ENCODE data around the gene HTD2.

HTD2 gene

GRCh38 chr3:58292866-58293265 lies 13.5 kb upstream of the HTD2 start:
- DNase-seq (ENCODE audit: low read depth in 2 of 2) = no peak

- DNase-seq (ENCODE audit: low read depth in 2 of 2) = no peak
Measured at GRCh38 chr3:58293516-58293915, 12.8 kb upstream of the HTD2 start.

- no peak for DNase-seq (ENCODE audit: low read depth in 2 of 2)
Measured at GRCh38 chr3:58296269-58296668, 10.1 kb upstream of the HTD2 start.

GRCh38 chr3:58296843-58297242 lies 9.5 kb upstream of the HTD2 start:
- no peak for DNase-seq (ENCODE audit: low read depth in 2 of 2)

- no peak for DNase-seq (ENCODE audit: low read depth in 2 of 2)
Measured at GRCh38 chr3:58298190-58298589, 8.1 kb upstream of the HTD2 start.

- no peak for DNase-seq (ENCODE audit: low read depth in 2 of 2)
Measured at GRCh38 chr3:58299075-58299474, 7.2 kb upstream of the HTD2 start.

DNA sequence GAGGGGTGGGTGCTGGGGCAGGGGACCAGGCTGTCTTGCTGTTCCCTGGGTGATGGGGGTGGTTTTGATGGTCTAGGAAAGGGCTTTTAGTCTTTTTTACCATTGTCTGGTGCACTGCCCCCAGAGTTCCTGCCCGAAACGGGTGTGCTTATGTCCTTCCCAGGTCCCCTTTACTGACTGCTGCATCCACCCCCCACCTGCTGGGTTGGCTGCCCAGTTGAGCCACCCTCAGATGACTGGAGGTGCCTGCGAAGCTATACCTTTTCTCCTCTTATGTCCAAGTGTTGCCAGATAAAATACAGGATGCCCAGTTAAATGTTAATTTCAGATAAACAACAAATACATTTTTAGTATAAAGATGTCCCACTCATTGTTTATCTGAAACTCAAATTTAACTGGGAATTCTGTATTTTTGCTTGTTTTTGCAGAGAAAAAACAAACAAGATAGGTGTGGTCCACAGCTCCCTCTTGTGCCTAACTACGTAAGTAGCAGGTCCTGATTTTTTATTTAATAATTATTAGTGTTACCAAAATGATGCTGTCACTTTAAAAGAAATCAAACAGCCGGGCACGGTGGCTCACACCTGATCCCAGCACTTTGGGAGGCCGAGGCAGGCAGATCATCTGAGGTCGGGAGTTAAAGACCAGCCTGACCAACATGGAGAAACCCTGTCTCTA lies 6.3 kb upstream of the HTD2 start:
- DNase-seq (ENCODE audit: low read depth in 2 of 2) = no peak

GRCh38 chr3:58307639-58308215 lies 1.4 kb downstream of the HTD2 start:
- DNase-seq (ENCODE audit: low read depth in 2 of 2) = no peak

- DNase-seq (ENCODE audit: low read depth in 2 of 2) = no peak
Measured at GRCh38 chr3:58308728-58309127, 2.4 kb downstream of the HTD2 start.

DNA sequence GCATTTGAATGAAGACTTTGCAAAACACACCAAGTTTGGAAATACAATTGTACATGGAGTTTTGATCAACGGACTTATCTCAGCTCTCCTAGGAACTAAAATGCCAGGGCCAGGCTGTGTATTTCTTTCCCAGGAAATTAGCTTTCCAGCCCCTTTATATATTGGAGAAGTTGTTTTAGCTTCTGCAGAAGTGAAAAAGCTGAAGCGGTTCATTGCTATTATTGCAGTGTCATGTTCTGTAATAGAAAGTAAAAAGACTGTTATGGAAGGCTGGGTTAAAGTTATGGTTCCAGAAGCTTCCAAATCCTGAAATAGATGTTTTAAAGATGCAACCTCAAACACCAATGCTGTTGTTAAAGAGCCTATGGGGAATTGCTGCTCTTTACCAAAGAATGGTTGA lies 11.5 kb downstream of the HTD2 start:
- no peak for DNase-seq (ENCODE audit: low read depth in 2 of 2)

GRCh38 chr3:58321791-58322190 lies 15.5 kb downstream of the HTD2 start:
- no peak for DNase-seq (ENCODE audit: low read depth in 2 of 2)

GRCh38 chr3:58322793-58323192 lies 16.5 kb downstream of the HTD2 start:
- DNase-seq (ENCODE audit: low read depth in 2 of 2) = no peak

DNA sequence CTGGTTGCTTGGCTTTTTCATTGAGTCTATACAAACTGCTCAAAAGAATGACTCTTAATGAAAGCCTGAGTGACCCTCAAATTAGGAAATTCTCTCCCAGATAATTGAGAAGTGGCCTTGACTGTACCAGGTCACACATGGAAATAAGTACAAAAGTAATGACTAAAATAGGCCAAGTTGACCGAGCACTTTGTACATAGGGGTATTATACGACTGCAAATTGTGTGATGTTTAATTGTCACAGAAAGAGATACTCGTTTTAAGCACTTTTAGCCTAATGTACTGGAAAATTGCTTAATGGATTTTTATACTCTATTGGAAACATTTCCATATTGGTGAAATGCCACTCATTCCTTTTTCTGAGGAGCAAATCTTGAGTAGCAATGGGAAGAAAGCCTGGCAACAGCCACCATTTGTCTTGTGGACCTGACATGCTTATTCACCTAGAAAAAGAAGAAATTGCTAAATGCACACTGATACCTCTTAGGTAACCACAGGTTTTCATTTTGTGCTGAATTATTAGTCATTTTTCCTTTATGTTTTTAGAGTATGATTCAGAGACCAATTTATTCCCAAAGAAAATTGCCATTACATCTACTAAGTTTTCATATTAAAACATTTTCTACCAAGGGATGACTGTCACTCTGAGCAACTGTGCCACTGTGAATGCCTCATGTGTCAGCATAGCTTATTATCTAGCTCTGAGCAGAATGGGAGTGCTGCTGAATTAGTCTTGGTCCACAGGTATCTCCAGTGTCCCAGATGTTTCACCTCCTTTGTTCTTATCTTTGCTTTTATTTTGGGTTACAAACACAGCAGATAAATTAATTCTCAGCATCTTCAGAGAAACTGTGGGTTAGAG lies 17.4 kb downstream of the HTD2 start:
- no peak for DNase-seq (ENCODE audit: low read depth in 2 of 2)

DNA sequence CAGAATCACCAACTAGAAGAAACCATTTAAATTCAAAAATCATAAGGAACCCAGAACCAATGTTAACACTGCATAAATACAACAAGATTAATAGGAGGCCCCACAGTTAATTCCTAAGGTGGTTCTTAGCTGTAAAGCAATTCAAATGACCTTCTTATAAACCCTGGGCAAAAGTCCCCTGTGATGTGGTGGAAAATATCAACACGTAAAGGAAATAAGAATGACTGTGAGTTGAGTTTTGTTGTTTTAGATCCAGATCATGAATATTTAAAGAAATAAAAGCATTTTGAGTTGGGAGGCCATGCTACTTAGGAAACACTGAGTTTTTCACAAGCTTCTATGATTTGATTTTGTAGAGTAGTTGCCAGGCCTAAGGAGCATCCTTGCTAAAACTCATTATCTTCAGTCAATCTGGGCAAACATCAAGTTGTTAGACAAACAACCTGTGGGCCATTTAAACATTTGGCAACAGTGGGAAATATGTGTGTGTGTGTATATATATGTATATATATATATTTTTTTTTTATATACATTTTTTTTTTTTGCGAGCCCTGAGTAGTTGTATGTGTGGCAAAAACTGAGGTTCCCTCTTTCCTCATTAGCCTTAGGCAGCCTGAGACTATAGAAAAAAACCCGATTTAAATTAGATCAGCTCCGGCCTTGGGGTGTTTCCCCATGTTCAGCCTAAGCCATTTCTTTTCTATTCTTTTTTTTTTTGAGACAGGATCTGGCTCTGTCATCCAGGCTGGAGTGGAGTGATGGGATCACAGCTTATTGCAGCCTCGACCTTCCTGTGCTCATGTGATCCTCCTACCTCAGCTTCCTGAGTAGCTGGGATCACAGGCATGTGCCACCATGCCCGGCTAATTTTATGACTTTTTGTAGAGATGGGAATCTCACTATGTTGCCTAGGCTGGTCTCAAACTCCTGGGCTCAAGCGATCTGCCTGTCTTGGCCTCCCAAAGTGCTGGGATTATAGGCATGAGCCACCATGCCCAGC lies 18.4 kb downstream of the HTD2 start:
- DNase-seq (ENCODE audit: low read depth in 2 of 2) = no peak

DNA sequence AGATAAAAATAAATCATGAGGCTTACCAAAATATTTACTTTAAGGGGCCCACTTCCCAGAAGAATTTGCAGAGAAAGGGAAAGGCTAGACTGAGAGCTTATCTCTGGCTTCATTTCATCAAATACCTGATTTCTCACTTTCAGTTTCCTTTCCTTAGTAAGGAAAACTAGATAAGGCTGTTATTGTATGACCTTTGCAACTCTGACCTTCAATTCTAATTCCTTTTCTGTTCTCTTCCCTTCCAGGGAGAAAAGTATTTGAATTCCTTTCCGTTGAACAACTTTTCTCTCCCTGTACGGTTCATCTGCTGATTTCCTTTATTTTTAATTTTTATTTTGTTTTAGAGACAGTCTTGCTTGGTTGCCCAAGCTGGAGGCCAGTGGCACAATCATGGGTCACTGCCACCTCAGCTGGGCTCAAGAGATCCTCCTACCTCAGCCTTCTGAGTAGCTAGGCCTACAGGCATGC lies 19.2 kb downstream of the HTD2 start:
- DNase-seq (ENCODE audit: low read depth in 2 of 2) = no peak

- DNase-seq (ENCODE audit: low read depth in 2 of 2) = no peak
Measured at GRCh38 chr3:58326267-58326900, 20.1 kb downstream of the HTD2 start.

- no peak for DNase-seq (ENCODE audit: low read depth in 2 of 2)
Measured at GRCh38 chr3:58329150-58329921, 23.0 kb downstream of the HTD2 start.

GRCh38 chr3:58329922-58330413 lies 23.6 kb downstream of the HTD2 start:
- no peak for DNase-seq (ENCODE audit: low read depth in 2 of 2)

DNA sequence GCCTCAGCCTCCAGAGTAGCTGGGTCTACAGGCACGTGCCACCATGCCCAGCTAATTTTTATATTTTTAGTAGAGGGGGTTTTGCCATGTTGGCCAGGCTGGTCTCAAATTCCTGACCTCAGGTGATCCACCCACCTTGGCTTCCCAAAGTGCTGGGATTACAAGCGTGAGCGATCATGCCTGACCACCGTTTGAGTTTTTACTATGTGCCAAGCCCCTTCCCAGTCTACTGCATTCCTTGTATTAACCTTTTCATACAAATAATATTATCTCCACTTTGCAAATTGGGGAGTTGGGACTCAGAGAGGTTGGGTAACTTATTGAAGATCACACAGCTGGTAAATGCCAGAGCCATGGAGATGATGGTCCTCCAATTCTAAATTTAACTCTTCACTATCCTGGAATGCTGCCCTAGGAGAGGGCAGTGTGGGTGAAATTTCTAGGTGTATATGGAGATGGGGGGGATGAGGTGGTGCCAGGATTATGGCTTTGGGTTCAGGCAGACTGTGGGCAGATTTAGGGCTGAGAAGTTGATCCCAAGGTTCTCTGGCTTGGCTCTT lies 25.4 kb downstream of the HTD2 start:
- DNase-seq (ENCODE audit: low read depth in 2 of 2) = no peak
